GM08714 (cell line): ENCODE results near the gene BIN2.
"Not testable (repeated sequence)": the region's sequence is repeated elsewhere in the genome, so short reads cannot be mapped to it uniquely, and the experiment has no call there.

Source experiments
- H3K4me3 ChIP-seq: fragments of 200-500 bp; sonication (Bioruptor generic); 2 replicates; pipeline ENCODE4 v1.5.1; 2014; ENCODE audit warnings: mild to moderate bottlenecking, low read length, inconsistent platforms
- ZNF274 ChIP-seq: IDR thresholded peaks from 2 replicates; pipeline ENCODE4 v1.6.1; 2012; ENCODE audit warnings: mild to moderate bottlenecking, low read depth, low read length

BIN2 gene

GRCh38 chr12:51269174-51270066 lies 54.6 kb downstream of the BIN2 start:
- no peak overlapping the region; the same call in 1 of the 2 replicates for H3K4me3 ChIP-seq
- TF ChIP-seq ZNF274 = no peak

DNA sequence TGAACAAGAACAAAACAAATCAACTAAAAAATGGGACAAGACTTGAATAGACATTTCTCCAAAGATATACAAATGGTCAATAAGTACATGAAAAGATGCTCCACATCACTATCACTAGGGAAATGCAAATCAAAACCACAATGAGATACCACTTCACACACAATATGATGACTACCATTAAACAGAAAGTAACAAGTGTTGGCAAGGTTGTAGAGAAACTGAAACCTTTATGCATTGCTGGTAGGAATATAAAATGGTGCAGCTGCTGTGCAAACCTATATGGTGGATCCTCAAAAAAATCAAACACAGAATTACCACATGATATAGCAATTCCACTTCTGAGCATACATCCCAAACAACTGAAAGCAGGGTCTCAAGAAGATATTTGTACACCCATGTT lies 59.0 kb downstream of the BIN2 start:
- no peak for TF ChIP-seq ZNF274
- H3K4me3 ChIP-seq = no peak overlapping the region

DNA sequence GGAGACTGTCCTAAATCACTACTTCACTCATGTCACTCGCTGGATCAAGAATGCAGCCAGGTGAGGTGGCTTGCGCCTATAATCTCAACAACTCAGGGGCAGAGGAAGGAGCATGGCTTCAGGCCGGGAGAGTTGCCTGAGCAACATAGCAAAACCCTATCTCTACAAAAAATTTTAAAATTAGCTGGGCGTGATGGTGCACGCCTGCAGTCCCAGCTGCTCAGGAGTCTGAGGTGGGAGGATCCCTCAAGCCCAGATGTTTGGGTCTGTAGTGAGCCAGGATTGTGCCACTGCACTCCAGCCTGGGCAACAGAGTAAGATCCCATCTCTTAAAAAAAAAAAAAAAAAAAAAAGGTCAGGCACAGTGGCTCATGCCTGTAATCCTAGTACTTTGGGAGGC lies 59.7 kb downstream of the BIN2 start:
- no peak overlapping the region for H3K4me3 ChIP-seq
- no peak for TF ChIP-seq ZNF274

DNA sequence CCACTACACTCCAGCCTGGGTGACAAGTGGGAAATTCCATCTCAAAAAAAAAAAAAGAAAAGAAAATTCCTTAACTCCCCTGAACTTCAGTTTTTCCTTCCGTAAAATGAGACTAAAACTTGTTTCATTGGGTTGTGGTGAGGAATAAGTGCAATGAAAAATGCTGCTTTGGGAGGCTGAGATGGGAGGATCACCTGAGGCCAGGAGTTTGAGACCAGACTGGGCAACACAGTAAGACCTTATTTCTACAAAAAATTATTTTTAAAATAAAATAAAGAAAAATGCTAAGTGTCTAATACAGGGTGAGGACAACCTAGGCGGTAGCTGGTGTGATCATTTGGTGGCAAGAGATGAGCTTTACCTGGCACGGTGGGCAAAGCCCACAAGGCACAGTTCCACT lies 60.6 kb downstream of the BIN2 start:
- no peak overlapping the region for H3K4me3 ChIP-seq
- TF ChIP-seq ZNF274 = no peak

DNA sequence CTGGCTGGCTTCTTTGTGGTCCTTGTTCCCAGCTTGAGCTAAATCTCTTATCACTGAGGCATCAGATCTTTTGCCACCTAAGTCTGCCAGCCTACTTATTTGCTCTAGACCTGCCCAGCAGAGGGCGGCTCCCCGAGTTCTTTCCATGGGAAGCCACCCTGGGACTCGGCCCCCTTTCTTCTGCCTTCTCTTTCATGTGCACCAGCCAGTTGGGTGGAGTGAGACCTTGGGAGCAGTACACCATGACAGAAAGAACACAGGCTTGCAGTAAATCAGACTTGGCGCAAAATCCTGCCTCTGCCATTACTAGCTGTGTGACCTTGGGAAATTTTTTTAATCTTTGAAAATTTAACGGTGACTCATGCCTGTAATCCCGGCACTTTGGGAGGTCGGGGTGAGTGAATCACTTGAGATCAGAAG lies 61.2 kb downstream of the BIN2 start:
- H3K4me3 ChIP-seq = no peak overlapping the region
- no peak for TF ChIP-seq ZNF274

GRCh38 chr12:51259600-51259999 lies 64.4 kb downstream of the BIN2 start:
- H3K4me3 ChIP-seq = not testable (repeated sequence)

- no peak overlapping the region for H3K4me3 ChIP-seq
- no peak for TF ChIP-seq ZNF274
Observed at GRCh38 chr12:51254536-51254935, 69.4 kb downstream of the BIN2 start.

DNA sequence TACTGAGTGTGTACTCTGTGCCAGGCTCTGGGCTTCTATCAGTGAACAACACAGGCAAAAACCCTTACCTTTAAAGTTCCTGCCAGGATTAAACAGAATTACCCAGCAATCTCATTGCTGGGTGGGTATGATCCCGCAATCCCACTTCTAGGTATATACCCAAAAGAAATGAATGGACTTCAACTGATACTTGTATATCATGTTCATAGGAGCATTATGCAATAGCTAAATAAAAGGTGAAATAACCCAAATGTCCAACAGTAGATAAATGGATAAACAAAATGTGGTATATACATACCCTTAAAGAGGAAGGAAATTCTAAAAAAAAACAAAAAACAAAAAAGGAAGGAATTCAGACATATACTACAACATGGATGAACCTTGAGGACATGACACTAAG lies 70.7 kb downstream of the BIN2 start:
- TF ChIP-seq ZNF274 = no peak
- H3K4me3 ChIP-seq = no peak overlapping the region

- no peak for TF ChIP-seq ZNF274
- no peak overlapping the region for H3K4me3 ChIP-seq
Observed at GRCh38 chr12:51247523-51248206, 76.3 kb downstream of the BIN2 start.

GRCh38 chr12:51246254-51246853 lies 77.6 kb downstream of the BIN2 start:
- H3K4me3 ChIP-seq = no peak overlapping the region
- no peak for TF ChIP-seq ZNF274

GRCh38 chr12:51245476-51246253 lies 78.3 kb downstream of the BIN2 start:
- no peak overlapping the region for H3K4me3 ChIP-seq
- no peak for TF ChIP-seq ZNF274

DNA sequence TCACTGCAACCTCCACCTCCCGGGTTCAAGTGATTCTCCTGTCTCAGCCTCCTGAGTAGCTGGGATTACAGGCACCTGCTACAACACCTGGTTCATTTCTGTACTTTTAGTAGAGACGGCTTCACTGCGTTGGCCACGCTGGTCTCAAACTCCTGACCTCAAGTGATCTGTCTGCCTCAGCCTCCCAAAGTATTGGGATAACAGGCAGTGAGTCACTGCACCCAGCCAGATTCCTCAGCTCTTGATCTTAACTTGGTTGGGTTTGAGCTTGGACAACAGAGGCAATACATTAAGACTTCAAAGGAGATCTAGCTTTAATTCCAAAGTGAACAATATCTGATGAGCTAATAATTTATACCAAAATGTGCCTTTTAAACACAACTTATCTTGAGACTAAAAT lies 79.7 kb downstream of the BIN2 start:
- no peak overlapping the region for H3K4me3 ChIP-seq
- no peak for TF ChIP-seq ZNF274

- no peak for TF ChIP-seq ZNF274
- no peak overlapping the region for H3K4me3 ChIP-seq
Observed at GRCh38 chr12:51242876-51243275, 81.1 kb downstream of the BIN2 start.

DNA sequence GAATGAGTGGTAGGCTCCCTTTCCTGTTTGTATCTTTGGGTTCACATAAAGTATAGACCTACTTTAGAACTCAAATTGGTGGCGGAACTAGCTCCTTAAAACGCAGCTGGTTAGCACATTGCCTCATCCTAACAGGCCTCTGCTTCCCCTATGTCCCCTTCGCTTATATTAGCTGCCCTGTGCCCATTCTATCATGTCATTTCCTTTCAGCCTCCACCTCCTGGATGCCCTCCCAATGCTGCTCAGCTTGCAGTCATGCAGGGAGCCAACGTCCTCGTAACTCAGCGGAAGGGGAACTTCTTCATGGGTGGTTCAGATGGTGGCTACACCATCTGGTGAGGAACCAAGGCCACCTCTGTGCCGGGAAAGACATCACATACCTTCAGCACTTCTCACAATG lies 81.9 kb downstream of the BIN2 start:
- no peak overlapping the region for H3K4me3 ChIP-seq
- TF ChIP-seq ZNF274 = no peak
